GM12878 (cell line): ENCODE results near the gene USP17L28.

Source experiments
- EP300 ChIP-seq, 2 experiments: fragments of 150-350 bp in 1 of 2; IDR thresholded peaks; 2 replicates each; pipeline ENCODE4 v1.6.1; 2011 to 2012; ENCODE audit warnings: low read depth in 2 of 2, low read length in 2 of 2, borderline replicate concordance in 1 of 2, improper control_type of control experiment in 1 of 2, inconsistent platforms in 1 of 2; ENCODE audit not compliant: control insufficient read depth in 1 of 2
- EZH2 ChIP-seq: IDR thresholded peaks from 2 replicates; pipeline ENCODE4 v1.6.1; 2012; ENCODE audit warnings: low read depth, mild to moderate bottlenecking, control low read depth, inconsistent platforms, low read length, borderline replicate concordance; ENCODE audit not compliant: control insufficient read depth
- GABPA ChIP-seq: IDR thresholded peaks from 2 replicates; pipeline ENCODE4 v1.6.1; 2014; ENCODE audit warnings: antibody characterized with exemption, low read depth, mild to moderate bottlenecking, inconsistent platforms
- IRF5 ChIP-seq: fragments of 450-650 bp; IDR thresholded peaks from 2 replicates; pipeline ENCODE4 v1.6.1; 2017; ENCODE audit warnings: borderline replicate concordance
- MYC ChIP-seq: IDR thresholded peaks from 2 replicates; pipeline ENCODE4 v1.6.1; 2011; ENCODE audit warnings: mild to moderate bottlenecking, low read length, moderate library complexity, inconsistent platforms; ENCODE audit not compliant: insufficient read depth, insufficient replicate concordance, insufficient read length, severe bottlenecking
- PAX8 ChIP-seq: fragments of 450-650 bp; IDR thresholded peaks from 2 replicates; pipeline ENCODE4 v1.6.1; 2017; ENCODE audit warnings: mild to moderate bottlenecking, moderate library complexity
- POLR2A ChIP-seq: IDR thresholded peaks from 2 replicates; pipeline ENCODE4 v1.6.1; 2011; ENCODE audit warnings: low read depth, mild to moderate bottlenecking, low read length
- POLR2AphosphoS2 ChIP-seq: IDR thresholded peaks from 2 replicates; pipeline ENCODE4 v1.6.1; 2011; ENCODE audit warnings: low read depth, mild to moderate bottlenecking, low read length, improper control_type of control experiment, moderate library complexity
- TBL1XR1 ChIP-seq: IDR thresholded peaks from 2 replicates; pipeline ENCODE4 v1.6.1; 2012; ENCODE audit warnings: low read depth, low read length, improper control_type of control experiment
- USF1 ChIP-seq: IDR thresholded peaks from 2 replicates; pipeline ENCODE4 v1.6.1; 2011; ENCODE audit warnings: borderline replicate concordance, low read depth, mild to moderate bottlenecking, moderate library complexity, mixed read lengths, low read length; ENCODE audit not compliant: insufficient read depth; ENCODE audit errors: extremely low read length
- ZBED1 ChIP-seq: IDR thresholded peaks from 2 replicates; pipeline ENCODE4 v1.6.1; 2016; ENCODE audit warnings: borderline replicate concordance
- ZNF274 ChIP-seq: IDR thresholded peaks from one replicate; pipeline ENCODE4 v1.8.0; 2011; ENCODE audit not compliant: insufficient read length, insufficient read depth
- TF ChIP-seq, protein P1 (sequence below), 3 experiments: IDR thresholded peaks in 2 of 3; conservative IDR thresholded peaks in 1 of 3; 2 replicates each; pipeline ENCODE4 v1.5.1; 2011; ENCODE audit warnings: low read depth in 3 of 3, low read length in 3 of 3, mild to moderate bottlenecking in 3 of 3, control low read depth in 2 of 3, moderate library complexity in 2 of 3, inconsistent platforms in 1 of 3, mixed read lengths in 1 of 3; ENCODE audit not compliant: control insufficient read depth in 2 of 3, insufficient read depth in 1 of 3; ENCODE audit errors: extremely low read depth in 1 of 3

- TF ChIP-seq, protein P1, sequence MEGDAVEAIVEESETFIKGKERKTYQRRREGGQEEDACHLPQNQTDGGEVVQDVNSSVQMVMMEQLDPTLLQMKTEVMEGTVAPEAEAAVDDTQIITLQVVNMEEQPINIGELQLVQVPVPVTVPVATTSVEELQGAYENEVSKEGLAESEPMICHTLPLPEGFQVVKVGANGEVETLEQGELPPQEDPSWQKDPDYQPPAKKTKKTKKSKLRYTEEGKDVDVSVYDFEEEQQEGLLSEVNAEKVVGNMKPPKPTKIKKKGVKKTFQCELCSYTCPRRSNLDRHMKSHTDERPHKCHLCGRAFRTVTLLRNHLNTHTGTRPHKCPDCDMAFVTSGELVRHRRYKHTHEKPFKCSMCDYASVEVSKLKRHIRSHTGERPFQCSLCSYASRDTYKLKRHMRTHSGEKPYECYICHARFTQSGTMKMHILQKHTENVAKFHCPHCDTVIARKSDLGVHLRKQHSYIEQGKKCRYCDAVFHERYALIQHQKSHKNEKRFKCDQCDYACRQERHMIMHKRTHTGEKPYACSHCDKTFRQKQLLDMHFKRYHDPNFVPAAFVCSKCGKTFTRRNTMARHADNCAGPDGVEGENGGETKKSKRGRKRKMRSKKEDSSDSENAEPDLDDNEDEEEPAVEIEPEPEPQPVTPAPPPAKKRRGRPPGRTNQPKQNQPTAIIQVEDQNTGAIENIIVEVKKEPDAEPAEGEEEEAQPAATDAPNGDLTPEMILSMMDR (IDR thresholded peaks at IDR 0.05 in 2 of 3, conservative IDR thresholded peaks at IDR 0.05 in 1 of 3; ENCODE audit: control insufficient read depth in 2 of 3, extremely low read depth in 1 of 3, insufficient read depth in 1 of 3, low read depth in 3 of 3, low read length in 3 of 3), result no peak
- TF ChIP-seq POLR2A (no peak), ZBED1 (no peak), EP300 (IDR thresholded peaks at IDR 0.05; ENCODE audit: borderline replicate concordance in 1 of 2, control insufficient read depth in 1 of 2, low read depth in 2 of 2, low read length in 2 of 2) (no peak), MYC (no peak), IRF5 (no peak), USF1 (no peak), POLR2AphosphoS2 (no peak), GABPA (no peak), ZNF274 (no peak), TBL1XR1 (no peak), PAX8 (no peak), EZH2 (no peak)
These were observed 35.4 kb downstream of the USP17L28 start for GRCh38 chr4:9384126-9384525.
